Keratinocyte (primary cell): Measurements from ENCODE around the gene WBP1. TPM values are rescaled to one million over a fixed set of nuclear protein-coding genes. Genes with fewer than 3 reads are reported as not detected.
A peak's percentile ranks its signal among the peaks of the same experiment; 100 is the strongest.

Experiments used
- DNase-seq: peaks from one replicate; pipeline ENCODE4 v3.0.0-alpha.2; 2011; ENCODE audit warnings: low read depth, missing footprints, low spot score
- FAIRE-seq: peaks from 2 replicates; lab custom pipeline; 2011; peaks lifted over from hg19 to GRCh38; lab: Jason Lieb, UNC
- H2AFZ ChIP-seq: 2 replicates; pipeline ENCODE4 v1.6.0; 2012; ENCODE audit warnings: low read length, control low read depth, inconsistent platforms; ENCODE audit not compliant: control insufficient read depth
- H3K27ac ChIP-seq: 2 replicates; pipeline ENCODE4 v1.5.1; 2011; ENCODE audit warnings: low read length; ENCODE audit not compliant: control insufficient read depth, insufficient read depth
- H3K27me3 ChIP-seq: 3 replicates; pipeline ENCODE4 v1.6.0; 2011; ENCODE audit warnings: low read length; ENCODE audit not compliant: control insufficient read depth, insufficient read depth; ENCODE audit errors: extremely low read depth
- H3K36me3 ChIP-seq, 2 experiments: 2 replicates in 1 of 2; 3 replicates in 1 of 2; pipeline ENCODE4 v1.5.1; 2011; ENCODE audit warnings: low read length in 2 of 2, mild to moderate bottlenecking in 1 of 2; ENCODE audit not compliant: control insufficient read depth in 2 of 2, insufficient read depth in 2 of 2; ENCODE audit errors: extremely low read depth in 1 of 2
- H3K4me1 ChIP-seq: 3 replicates; pipeline ENCODE4 v1.5.1; 2011; ENCODE audit warnings: low read length; ENCODE audit not compliant: control insufficient read depth, insufficient read depth; ENCODE audit errors: extremely low read depth
- H3K4me2 ChIP-seq: 3 replicates; pipeline ENCODE4 v1.6.0; 2011; ENCODE audit warnings: low read depth, low read length; ENCODE audit not compliant: control insufficient read depth, insufficient read depth; ENCODE audit errors: extremely low read depth
- H3K4me3 ChIP-seq, 3 experiments: fragments of 200-600 bp in 1 of 3; sonication (generic) in 1 of 3; 2 replicates in 2 of 3; 3 replicates in 1 of 3; pipeline ENCODE4 v1.5.1; 2011 to 2016; ENCODE audit warnings: low read length in 3 of 3, mild to moderate bottlenecking in 3 of 3, control low read depth in 2 of 3, inconsistent platforms in 1 of 3, low read depth in 1 of 3, mixed read lengths in 1 of 3, mixed run types in 1 of 3, moderate library complexity in 1 of 3; ENCODE audit not compliant: control insufficient read depth in 2 of 3, insufficient read depth in 2 of 3; ENCODE audit errors: extremely low read depth in 1 of 3
- H3K79me2 ChIP-seq: 2 replicates; pipeline ENCODE4 v1.6.0; 2012; ENCODE audit warnings: low read length; ENCODE audit not compliant: control insufficient read depth, insufficient read depth
- H3K9ac ChIP-seq: 3 replicates; pipeline ENCODE4 v1.6.0; 2011; ENCODE audit warnings: low read length; ENCODE audit not compliant: control insufficient read depth, insufficient read depth; ENCODE audit errors: extremely low read depth
- H3K9me1 ChIP-seq: 3 replicates; pipeline ENCODE4 v1.6.0; 2011; ENCODE audit warnings: low read length; ENCODE audit not compliant: control insufficient read depth, insufficient read depth; ENCODE audit errors: extremely low read depth
- H3K9me3 ChIP-seq: 2 replicates; pipeline ENCODE4 v1.5.1; 2012; ENCODE audit warnings: low read depth, low read length; ENCODE audit not compliant: control insufficient read depth
- H4K20me1 ChIP-seq: 3 replicates; pipeline ENCODE4 v1.6.0; 2011; ENCODE audit warnings: low read length; ENCODE audit not compliant: control insufficient read depth, insufficient read depth; ENCODE audit errors: extremely low read depth
- CTCF ChIP-seq, 3 experiments: IDR thresholded peaks in 1 of 3; conservative IDR thresholded peaks in 1 of 3; optimal IDR thresholded peaks in 1 of 3; 2 replicates in 2 of 3; 3 replicates in 1 of 3; pipeline versions ENCODE3 to v1.5.1; 2011; ENCODE audit warnings: low read length in 3 of 3, mild to moderate bottlenecking in 3 of 3, moderate library complexity in 2 of 3, control low read depth in 1 of 3, inconsistent platforms in 1 of 3; ENCODE audit not compliant: insufficient read depth in 2 of 3; ENCODE audit errors: extremely low read depth in 1 of 3
- EZH2 ChIP-seq: IDR thresholded peaks from one replicate; pipeline ENCODE4 v1.6.1; 2012; ENCODE audit warnings: inconsistent platforms, mild to moderate bottlenecking, low read length, moderate library complexity
- dilution Hi-C: fragments of 300-500 bp; cut with MboI; formaldehyde crosslinking; loops from one replicate; pipeline ENCODE4 v1.7.0; 2020; ENCODE audit warnings: low sequenced_read_pairs; ENCODE audit not compliant: extremely low pct_ligation_motif_present
- polyA plus RNA-seq, 5 experiments: library from polyadenylated mRNA; depleted of rRNA in 3 of 5; stranded (reverse) in 3 of 5; stranded (forward) in 1 of 5; unstranded in 1 of 5; fragments of >200 nt; gene quantifications; 1 replicate in 1 of 5; 2 replicates in 3 of 5; 3 replicates in 1 of 5; pipeline versions ENCODE4 v1.2.1 to v1.2.3, GENCODE V29; 2011 to 2012; ENCODE audit warnings: missing spikeins in 2 of 5, low read depth in 1 of 5, low replicate concordance in 1 of 5

WBP1 gene
- polyA plus RNA-seq, 1 donor (not counting 4 experiments of a cell fraction or from before 2014, with no cell fraction given) = 75.5 TPM

GRCh38 chr2:74498500-74499266, 40.4 kb downstream of the WBP1 start:
- H3K4me1 ChIP-seq = peaks cover 33% of the 10 kb centered on the region
- peak overlapping the region; percentile 41 for H2AFZ ChIP-seq
- H3K9ac ChIP-seq = peak overlapping the region; percentile 33
- peak overlapping the region; percentile 69 for H3K4me2 ChIP-seq
- H3K79me2 ChIP-seq = no peaks in the 10 kb centered on the region
- H3K9me3 ChIP-seq = no peaks in the 10 kb centered on the region
- H3K9me1 ChIP-seq = no peaks in the 10 kb centered on the region
- no peak overlapping the region for H3K27ac ChIP-seq
- dilution Hi-C loops = no loop called here
- peaks cover 41% of the 10 kb centered on the region for H3K27me3 ChIP-seq
- DNase-seq = no peak
- FAIRE-seq = no peak
- peak overlapping the region; percentile 9 to 53 (median 26) for H3K4me3 ChIP-seq
- TF ChIP-seq CTCF (optimal IDR thresholded peaks at IDR 0.05 in 1 of 3, IDR thresholded peaks at IDR 0.05 in 1 of 3, conservative IDR thresholded peaks at IDR 0.05 in 1 of 3; ENCODE audit: extremely low read depth in 1 of 3, insufficient read depth in 2 of 3, low read length in 3 of 3) (no peak), EZH2 (peak; percentile 87)
- H3K36me3 ChIP-seq = peaks cover under 1 to 3% of the 10 kb centered on the region in 2 experiments
- H4K20me1 ChIP-seq = no peaks in the 10 kb centered on the region

- peaks cover 0 to 4% of the 10 kb centered on the region in 2 experiments for H3K36me3 ChIP-seq
- H3K9me1 ChIP-seq = no peaks in the 10 kb centered on the region
- H4K20me1 ChIP-seq = no peaks in the 10 kb centered on the region
- DNase-seq (no peak), FAIRE-seq (no peak)
- peak within 1 kb of the TSS; percentile 9 to 53 (median 26) for H3K4me3 ChIP-seq
- H3K9ac ChIP-seq = peak within 1 kb of the TSS; percentile 33
- no peaks in the 10 kb centered on the region for H3K79me2 ChIP-seq
- H3K4me1 ChIP-seq = peaks cover 33% of the 10 kb centered on the region
- dilution Hi-C loops = no loop called here
- H3K27me3 ChIP-seq = peaks cover 41% of the 10 kb centered on the region
- H3K9me3 ChIP-seq = no peaks in the 10 kb centered on the region
- H3K27ac ChIP-seq = no peak within 1 kb of the TSS
- H3K4me2 ChIP-seq = peak within 1 kb of the TSS; percentile 69
- peak within 1 kb of the TSS; percentile 41 for H2AFZ ChIP-seq
- TF ChIP-seq EZH2 = peak; percentile 13
- TF ChIP-seq CTCF (optimal IDR thresholded peaks at IDR 0.05 in 1 of 3, IDR thresholded peaks at IDR 0.05 in 1 of 3, conservative IDR thresholded peaks at IDR 0.05 in 1 of 3; ENCODE audit: extremely low read depth in 1 of 3, insufficient read depth in 2 of 3, low read length in 3 of 3) = no peak
Observed at GRCh38 chr2:74499267-74499939, 41.2 kb downstream of the WBP1 start, which contains the start of gene LBX2. Gene LBX2 (minus strand): TSS chr2:74499603. CDS start chr2:74499537, 66 bp downstream.
